PC-9 (cell line): ENCODE measurements around the gene AUP1.

ENCODE experiments used
- EZH2 ChIP-seq: fragments of 200-600 bp; sonication (generic); IDR thresholded peaks from 2 replicates; pipeline ENCODE4 v1.8.0; 2017; ENCODE audit warnings: antibody characterized with exemption, low read depth
- TF ChIP-seq, protein P1 (sequence below): fragments of 200-600 bp; sonication (generic); conservative IDR thresholded peaks from 2 replicates; pipeline ENCODE4 v1.6.1; 2017; ENCODE audit warnings: mixed run types, antibody characterized with exemption, mild to moderate bottlenecking, moderate library complexity

DNA sequence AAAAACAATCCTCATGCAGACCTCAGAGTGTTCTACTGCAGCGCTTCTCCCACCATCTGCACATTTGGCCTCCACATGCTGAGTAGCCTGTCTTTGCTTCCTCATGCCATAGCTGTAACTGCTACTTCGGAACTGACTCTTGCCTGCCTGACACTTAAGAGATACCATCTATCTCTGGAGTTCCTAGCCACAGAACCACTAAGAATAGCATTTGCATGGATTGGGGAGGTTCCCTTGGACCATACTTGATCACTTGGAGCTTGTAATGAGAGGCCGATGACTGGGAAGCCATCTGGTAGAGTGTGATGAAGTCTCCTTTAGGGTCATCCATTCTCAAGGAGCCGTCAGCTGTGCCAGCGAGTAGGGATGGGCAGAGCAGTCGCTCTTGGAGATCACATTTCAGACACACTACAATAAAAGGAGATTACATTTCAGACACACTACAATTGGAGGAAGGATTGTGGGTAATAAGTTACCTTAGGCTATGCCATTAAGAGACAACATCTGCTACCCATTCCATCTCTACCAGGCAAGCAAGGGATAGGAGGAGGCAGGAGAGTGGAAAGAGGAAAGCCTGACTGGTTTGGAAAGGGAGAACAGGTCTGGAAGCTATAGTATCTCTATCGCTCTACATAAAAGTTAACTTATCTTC, 46.8 kb upstream of the AUP1 start:
- TF ChIP-seq, protein P1, sequence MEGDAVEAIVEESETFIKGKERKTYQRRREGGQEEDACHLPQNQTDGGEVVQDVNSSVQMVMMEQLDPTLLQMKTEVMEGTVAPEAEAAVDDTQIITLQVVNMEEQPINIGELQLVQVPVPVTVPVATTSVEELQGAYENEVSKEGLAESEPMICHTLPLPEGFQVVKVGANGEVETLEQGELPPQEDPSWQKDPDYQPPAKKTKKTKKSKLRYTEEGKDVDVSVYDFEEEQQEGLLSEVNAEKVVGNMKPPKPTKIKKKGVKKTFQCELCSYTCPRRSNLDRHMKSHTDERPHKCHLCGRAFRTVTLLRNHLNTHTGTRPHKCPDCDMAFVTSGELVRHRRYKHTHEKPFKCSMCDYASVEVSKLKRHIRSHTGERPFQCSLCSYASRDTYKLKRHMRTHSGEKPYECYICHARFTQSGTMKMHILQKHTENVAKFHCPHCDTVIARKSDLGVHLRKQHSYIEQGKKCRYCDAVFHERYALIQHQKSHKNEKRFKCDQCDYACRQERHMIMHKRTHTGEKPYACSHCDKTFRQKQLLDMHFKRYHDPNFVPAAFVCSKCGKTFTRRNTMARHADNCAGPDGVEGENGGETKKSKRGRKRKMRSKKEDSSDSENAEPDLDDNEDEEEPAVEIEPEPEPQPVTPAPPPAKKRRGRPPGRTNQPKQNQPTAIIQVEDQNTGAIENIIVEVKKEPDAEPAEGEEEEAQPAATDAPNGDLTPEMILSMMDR: no peak
- no peak for TF ChIP-seq EZH2
